ENCODE data around the gene RASA4.
A peak's percentile ranks its signal among the peaks of the same experiment; 100 is the strongest.
"Not testable (repeated sequence)": the region's sequence is repeated elsewhere in the genome, so short reads cannot be mapped to it uniquely, and the experiment has no call there.

Gene RASA4

DNA sequence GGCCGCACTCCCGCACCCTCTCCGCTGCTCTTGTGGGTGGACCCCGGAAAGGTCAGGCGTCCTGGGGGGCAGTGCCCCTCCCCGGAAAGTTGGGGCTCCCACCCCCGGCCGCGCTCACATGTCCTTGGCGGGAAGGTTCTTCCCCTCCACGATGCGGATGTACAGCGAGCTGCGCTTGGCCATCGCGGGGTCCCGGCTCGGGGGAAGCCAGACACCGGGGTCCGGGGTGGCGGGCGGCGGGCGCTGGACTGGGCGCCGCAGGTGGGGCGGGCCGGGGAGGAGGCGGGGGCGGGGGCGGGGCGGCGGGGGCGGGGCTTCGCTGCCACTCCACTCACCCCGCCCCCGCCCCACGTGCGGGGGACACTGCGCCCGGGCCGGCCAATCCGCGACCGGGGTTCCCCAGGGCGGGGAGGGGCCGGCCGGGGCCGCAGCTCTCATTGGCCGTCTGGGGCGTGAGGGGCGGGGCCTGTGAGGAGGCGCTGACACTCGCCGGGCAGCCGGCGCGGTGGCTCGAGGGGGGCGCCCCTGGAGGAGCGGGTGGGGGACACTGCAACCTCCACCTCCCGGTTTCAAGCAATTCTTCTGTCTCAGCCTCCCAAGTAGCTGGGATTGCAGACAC lies at the start of gene RASA4:
TSS of gene RASA4 (minus strand) at position 250 of the 619 bp plus-strand sequence. CDS start at position 183, 67 bp downstream.
- DNase-seq (ENCODE audit: low read depth in 2 of 2), result peak in 1 of 2 experiments; percentile 21

DNA sequence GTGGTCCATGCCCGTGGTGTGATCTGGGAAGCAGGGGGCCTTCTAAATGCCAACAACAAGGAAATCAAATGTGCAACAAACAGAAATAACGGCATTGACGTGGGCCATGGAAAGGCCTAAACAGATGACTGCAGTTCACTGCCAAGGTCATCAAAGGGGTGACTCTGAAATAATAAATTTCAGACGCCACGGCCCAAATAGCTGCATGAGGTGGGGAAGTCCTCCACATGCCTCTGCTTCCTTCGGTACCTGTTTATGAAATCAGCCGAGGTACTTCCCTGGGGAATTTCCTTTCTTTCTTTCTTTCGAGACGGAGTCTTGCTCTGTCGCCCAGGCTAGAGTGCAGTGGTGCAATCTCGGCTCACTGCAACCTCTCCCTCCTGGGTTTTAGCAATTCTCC lies 48.2 kb upstream of the RASA4 start:
- not testable (repeated sequence) for DNase-seq (ENCODE audit: low read depth in 2 of 2)

DNA sequence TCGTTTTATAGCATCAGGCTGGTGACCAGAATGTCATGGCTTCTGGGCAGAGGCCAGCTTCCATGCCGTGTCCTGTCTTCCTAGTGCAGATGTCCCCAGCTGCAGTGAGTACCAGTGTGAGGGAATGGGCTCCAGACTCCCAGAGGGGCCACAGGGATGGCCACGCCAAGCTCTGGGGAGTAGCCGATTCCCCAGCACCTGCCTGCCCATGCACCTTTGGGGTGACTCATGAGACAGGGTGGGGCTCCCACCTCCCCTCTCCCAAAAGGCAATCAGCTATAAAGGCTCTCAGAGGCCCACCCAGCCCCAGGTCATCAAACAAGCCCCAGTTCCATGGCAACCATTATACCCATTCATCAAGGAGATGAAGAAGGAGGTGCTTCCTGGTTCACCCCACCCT lies 33.4 kb upstream of the RASA4 start, which contains the start of gene SPDYE2B:
TSS of gene SPDYE2B (plus strand) at position 396 of the 400 bp plus-strand sequence. CDS start 2,030 bp downstream, outside the sequence.
- DNase-seq (ENCODE audit: low read depth in 2 of 2), result not testable (repeated sequence)

DNA sequence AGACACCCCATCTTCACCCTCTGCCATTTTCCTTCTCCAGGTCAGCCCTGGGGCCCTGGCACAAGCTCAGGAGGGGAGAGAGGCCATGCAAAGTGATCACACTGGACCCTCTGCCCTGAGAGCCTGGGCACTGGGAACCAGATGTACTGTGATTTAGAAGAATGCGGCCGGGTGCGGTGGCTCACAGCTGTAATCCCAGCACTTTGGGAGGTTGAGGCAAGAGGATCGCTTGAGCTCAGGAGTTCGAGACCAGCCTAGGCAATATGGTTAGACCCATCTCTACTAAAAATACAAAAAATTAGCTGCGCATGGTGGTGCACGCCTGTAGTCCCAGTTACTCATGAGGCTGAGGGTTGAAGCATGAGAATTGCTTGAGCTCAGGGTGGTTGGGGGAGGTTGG lies 31.3 kb upstream of the RASA4 start:
- not testable (repeated sequence) for DNase-seq (ENCODE audit: low read depth in 2 of 2)

DNA sequence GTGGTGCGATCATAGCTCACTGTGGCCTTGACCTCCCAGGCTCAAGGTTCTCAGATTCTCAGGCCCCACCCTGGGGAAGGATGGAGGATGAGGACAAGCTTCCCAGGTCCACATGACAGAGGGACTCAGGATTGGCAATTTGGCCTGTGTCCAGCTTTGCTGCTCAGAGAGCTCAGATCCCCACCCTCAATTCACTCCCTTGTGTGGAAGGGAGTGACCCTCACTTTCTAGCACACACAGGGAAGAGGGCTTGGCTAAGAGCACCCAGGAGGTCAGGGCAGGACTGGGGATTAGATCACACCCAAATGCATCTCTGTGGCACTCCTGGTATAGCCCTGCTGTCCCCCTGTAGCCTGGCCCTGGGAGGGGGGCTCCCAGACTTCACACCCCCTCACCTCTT lies 26.8 kb upstream of the RASA4 start:
- DNase-seq (ENCODE audit: low read depth in 2 of 2), result not testable (repeated sequence)

DNA sequence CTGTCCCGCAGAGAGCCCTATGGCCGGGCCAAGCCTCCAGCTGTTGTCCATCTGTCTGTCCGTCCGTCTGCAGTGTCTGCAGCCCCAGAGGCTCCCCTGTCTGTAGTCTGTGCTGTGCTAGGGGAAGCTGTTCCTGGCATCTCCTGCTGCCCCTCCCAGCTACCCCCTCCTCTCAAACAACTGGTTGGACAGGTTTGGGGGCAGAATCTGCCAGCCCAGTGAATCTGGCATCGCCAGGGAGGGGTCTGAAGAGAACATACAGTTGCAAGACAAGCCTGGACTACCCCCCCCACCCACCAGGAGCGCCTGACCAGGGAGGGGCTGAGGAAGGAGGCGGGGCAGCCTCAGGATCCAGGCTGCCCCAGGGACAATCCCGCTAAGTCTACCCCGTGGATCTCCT lies 26.1 kb upstream of the RASA4 start, which contains the start of gene UPK3BL1:
TSS of gene UPK3BL1 (minus strand) at position 101 of the 400 bp plus-strand sequence. CDS start at position 51, 50 bp downstream.
- DNase-seq (ENCODE audit: low read depth in 2 of 2), result not testable (repeated sequence)

DNA sequence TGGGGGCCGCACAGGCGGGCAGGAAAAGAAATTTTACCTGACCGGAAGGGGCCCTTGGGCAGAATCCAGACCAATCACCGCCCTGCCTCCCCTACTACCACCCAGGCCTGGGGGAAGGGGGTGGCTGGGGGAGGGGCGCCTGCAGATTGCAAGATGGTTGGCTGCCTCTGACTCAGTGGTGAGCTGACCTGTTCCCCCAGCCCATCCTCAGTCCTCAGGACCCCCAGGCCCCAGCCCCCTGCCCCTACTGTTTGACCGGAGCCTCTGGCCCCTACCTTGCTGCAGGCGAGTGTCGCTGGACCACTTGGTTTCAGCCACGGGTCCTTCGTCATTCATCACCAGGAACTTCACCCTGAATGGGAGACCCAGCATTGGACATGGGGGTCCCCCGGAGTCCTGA lies 22.3 kb upstream of the RASA4 start:
- not testable (repeated sequence) for DNase-seq (ENCODE audit: low read depth in 2 of 2)

DNA sequence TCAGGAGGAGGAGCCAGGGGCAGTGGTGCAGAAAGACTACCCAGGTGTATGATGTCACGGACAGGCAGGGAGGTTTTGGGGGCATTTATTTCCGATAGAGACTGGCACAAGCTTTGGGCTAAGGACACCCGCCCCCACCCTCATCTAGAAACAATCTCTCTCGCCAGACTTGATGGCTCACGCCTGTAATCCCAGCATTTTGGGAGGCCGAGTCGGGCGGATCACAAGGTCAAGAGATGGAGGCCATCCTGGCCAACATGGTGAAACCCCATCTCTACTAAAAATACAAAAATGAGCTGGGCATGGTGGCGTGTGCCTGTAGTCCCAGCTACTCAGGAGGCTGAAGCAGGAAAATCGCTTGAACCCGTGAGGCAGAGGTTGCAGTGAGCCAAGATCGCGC lies 20.4 kb upstream of the RASA4 start:
- DNase-seq (ENCODE audit: low read depth in 2 of 2), result not testable (repeated sequence)

DNA sequence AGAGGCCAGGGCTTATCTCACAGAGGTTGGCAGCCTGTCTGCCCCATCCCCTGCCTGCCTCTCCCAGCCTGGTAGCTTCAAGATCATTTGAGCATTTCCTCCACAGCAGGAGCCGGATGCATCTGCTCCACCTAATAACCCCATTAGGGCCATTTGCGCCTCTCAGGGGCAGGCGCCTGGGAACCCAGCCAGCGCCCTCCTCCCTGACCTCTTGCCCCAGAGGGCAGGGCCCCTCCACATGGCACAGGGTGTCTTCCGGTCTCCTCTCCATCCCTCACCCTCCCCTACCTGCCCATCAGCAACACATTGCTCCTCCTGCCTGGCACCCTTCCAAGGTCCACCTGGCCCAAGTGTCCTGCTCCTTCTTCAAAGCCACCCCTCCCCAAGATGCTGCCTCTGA lies 18.8 kb upstream of the RASA4 start:
- DNase-seq (ENCODE audit: low read depth in 2 of 2), result not testable (repeated sequence)

DNA sequence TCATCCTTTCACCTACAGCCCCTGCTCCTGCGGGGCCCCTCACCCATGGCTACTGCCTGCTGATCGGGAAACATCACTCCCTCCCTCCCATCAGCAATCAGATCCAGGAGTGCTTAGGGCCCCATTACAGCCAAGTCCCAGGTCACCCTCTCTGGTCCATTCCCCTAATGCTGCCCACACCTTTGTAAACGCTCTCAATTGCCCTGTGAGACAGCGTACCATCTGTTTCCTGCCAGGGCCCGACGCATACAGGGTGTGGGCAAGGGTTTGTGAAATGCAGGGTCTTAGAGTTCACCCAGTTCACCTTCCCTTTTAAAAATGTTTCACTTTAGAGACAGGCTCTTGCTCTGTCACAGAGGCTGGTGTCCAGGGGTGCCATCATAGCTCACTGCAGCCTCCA lies 17.7 kb upstream of the RASA4 start:
- DNase-seq (ENCODE audit: low read depth in 2 of 2), result not testable (repeated sequence)

DNA sequence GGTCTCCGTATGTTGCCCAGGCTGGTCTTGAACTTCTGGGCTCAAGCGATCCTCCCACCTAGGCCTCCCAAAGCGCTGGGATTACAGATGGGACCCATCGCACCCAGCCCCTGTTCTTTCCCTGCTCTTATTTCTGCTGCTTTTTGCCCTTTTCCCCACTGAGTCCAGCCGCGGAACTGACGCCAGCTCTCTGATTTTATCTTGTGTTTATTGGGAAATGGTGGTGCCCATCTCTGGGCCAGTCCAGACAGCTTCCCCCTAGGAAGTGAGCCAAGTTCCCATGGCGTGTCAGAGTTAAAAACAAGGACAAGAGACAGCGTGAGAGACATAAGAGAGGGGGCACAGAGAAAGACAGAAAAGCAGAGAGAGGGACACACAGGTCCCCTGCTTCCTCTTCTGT lies 14.1 kb upstream of the RASA4 start:
- DNase-seq (ENCODE audit: low read depth in 2 of 2), result not testable (repeated sequence)

DNA sequence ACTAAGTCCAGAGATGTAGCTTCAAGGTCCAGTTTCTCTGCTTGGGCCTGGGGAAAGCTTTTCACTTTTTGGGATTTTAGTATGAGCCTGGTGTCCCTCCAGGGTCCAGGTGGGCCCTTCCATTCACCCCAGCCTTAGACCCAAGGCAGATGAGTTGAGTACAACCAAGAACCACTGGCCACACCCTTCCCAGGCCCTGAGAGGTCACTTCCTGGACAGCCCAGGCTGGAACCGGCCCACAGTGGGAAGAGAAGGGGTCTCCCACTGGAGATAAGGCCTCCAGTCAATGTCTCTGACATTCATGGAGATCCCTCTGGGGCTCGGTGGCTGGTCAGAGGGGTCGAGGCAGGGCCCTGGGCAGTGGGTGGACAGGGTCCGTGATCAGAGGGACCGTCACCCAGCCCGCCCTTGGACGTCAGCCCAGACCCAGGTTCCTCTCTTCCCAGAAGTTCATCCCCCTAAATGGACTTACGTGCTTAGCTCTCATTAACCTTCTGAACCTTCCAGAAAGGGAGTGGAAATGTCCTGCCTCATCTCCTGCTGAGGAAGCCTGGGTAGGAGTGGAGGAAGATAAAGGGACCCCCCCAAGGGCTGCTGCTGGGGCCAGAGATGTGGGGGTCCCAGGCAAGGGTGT lies 10.8 kb upstream of the RASA4 start:
- DNase-seq (ENCODE audit: low read depth in 2 of 2), result not testable (repeated sequence)

DNA sequence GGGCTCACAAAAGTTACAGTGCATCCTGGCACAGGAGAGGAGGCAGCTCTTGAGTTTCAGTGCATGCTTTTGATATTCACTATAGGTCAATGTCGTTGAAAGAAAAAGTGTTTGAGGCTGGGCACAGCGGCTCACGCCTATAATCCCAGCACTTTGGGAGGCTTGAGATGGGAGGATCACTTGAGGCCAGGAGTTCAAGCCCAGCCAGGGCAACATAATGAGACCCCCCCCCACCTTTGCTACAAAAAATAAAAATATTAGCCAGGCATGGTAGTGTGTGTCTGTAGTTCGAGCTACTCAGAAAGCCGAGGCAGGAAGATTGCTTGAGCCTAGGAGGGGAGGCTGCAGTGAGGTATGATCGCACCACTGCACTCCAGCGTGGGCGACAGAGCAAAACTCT lies 1.6 kb upstream of the RASA4 start:
- not testable (repeated sequence) for DNase-seq (ENCODE audit: low read depth in 2 of 2)

DNA sequence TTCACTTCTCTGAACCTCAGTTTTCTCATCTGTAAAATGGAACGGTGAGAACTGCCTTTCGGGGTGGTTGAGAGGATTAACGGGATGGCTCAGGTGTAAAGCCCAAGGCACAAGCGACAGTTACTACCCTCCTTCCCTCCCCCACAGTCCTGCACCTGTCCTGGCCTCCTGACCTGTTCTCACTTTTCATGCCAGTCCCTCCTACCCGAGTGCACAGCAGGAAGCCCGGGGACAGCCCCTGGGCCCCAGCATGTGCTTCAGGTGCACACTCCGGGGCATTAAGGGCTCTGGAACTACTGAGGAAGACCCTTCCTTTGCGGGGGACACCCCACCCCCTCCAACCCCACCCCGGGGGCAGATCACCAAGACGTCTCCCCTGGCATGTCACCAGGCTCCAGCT lies 626 bp downstream of the RASA4 start:
- not testable (repeated sequence) for DNase-seq (ENCODE audit: low read depth in 2 of 2)

DNA sequence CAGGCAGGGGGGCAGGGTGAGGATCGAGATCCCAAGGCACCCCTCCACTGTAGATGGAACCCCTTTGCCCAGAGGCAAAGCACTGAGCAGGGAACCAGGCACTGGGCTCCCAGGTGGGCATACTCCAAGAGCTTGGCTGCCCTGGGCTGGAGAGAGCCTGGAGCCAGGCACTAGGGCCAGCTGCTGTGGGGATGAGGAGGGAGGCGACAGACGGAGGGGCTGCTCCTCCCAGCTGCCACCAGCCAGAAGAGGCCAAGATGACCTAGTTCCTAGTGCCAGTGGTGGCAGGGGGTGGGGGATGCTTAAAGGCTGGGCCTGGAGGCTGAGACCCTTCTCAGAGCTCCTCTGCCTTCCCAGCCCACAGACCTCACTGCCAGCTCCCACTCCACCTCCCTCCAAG lies 1.7 kb downstream of the RASA4 start:
- not testable (repeated sequence) for DNase-seq (ENCODE audit: low read depth in 2 of 2)

DNA sequence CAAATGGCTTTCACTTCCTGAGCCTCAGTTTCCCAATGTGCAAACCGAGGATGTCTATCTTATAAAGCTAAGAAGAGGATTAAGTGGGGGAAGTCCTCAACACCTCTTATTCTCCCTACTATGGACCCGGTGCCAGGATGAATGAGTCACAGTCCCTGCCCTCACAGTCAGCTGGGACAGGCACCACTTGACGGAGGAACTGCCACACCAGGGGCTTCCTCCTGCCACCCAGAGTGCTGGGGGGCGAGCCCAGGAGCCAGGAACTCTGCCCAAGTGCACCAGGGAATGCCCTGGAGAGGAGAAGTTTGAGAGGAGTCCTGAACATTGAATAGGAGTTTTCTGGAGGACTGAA lies 2.2 kb downstream of the RASA4 start:
- DNase-seq (ENCODE audit: low read depth in 2 of 2), result not testable (repeated sequence)

DNA sequence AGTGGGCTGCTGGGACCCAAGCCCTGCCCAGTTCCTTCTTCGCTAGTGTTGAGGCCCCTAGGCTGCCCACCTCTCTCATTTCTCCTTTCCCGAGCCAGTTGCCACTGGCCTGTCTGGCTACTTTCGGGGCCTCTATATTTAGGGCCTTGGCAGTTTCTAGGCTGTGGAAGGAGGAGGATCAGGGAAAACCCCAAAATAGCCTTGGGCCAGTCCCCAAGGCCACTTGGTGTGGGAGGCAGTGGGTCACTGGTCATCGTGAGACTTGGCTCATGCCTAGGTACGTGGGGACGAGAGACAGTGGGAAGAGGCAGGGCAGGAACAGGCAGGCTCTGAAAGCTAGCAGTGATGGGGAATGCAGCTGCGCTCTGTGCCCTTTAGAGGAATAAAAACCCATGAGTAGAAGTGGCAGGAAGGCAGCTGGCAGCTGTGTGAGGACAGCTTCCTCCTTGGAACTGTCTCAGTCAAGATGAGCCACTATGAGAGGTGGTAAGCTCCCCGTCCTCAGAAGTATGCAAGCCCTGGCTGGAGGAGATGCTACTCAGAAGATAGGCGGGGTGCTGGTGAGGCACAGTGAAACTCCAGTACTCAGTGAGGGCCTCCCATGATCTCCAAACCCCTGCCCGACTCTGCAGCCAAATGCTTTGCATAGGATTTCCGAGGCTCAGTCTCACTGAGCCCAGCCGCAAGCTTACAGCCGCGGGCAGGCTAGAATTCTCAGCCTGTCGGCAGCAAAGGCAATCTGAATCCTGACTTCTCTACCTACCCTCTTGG lies 2.8 kb downstream of the RASA4 start:
- not testable (repeated sequence) for DNase-seq (ENCODE audit: low read depth in 2 of 2)

DNA sequence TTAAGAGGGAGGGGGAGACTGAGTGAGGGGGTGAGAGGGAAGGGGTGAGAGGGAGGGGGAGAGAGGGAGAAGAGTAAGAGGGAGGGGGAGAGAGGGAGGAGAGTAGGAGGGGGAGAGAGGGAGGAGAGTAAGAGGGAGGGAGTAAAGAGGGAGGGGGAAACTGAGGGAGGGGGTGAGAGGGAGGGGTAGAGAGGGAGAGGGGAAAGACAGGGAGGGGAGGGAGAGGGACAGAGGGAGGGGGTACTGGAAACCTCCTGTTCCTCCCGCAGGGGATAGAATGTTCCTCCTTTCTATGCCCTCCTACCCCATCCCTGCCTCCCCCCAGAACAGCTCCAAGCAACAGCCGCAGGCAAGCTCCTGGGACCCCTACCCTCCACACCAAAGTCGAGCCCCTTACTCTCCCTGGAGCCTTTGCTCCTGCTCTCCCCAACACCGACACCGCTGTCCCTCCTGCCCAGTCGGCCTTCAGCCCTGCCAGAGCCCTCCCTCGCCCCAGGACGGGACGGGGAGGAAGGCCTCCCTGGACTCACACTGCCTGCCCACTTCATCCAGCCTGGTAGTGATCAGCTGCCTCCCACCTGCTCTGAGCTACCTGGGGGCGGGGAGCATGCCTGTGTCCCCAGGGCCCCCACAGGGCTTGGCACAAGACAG lies 4.8 kb downstream of the RASA4 start:
- DNase-seq (ENCODE audit: low read depth in 2 of 2), result not testable (repeated sequence)

DNA sequence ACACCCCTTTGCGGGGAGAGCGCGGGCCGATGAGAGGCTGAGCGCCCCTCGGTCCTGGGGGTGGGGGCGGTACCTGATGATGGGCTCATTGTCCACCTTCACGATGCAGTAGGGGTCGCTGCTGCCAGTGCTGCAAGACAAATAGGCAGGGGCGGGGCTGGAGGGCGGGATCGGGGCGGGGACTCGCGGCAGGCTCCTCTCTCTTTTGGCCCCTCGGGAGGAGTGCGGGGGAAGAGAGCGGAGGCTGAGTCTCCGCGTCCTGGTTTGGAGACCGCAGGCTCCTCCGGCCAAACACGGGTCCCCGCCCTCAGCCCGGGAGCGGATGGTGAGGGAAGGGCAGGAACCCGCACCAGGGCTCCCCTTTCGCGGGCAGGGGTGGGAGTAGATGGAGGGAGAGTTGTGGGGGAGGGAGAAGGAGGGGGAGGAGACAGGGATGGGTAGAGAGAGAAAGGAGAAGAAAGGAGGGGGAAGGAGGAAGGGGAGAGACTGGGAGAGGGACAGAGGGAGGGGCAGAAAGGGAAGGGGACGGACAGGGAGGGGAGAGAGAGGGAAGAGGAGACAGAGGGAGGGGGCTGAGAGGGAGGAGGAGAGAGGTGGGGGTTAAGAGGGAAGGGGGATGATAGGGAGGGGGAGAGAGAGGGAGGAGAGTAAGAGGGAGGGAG lies 5.4 kb downstream of the RASA4 start:
- DNase-seq (ENCODE audit: low read depth in 2 of 2), result not testable (repeated sequence)

DNA sequence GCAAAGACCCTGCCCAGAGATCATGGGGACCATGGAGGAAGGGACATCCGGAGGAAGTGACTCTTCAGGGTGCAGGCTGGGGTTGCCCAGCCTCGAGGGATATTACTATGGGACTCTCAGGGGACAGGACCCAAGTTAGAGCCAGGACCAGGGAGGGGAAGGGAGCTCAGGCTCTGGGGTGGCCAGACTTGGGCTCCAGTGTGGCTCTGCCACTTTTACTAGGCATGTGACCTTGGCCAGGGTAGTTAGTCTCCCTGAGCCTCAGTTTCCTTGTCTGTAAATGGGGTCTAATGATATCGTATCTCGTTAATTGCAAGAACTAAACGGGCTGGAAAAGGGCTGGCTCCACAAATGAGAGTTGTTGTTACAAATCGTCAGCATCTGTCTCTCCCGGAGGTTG lies 6.1 kb downstream of the RASA4 start:
- not testable (repeated sequence) for DNase-seq (ENCODE audit: low read depth in 2 of 2)

DNA sequence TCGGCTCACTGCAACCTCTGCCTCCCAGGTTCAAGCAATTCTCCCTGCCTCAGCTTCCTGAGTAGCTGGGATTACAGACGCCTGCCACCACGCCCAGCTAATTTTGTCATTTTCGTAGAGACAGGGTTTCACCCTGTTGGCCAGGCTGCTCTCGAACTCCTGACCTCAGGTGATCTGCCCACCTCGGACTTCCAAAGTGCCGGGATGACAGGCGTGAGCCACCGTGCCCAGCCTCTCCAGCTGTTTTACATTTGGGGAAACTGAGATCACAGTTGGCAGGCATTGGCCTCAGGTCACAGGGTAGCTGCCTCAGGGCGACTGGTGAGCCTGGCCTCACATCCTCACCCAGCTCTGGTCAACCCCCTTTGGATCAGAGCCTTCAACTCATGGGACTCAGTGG lies 6.8 kb downstream of the RASA4 start:
- DNase-seq (ENCODE audit: low read depth in 2 of 2), result not testable (repeated sequence)

Measured in stimulated activated CD4-positive, alpha-beta T cell treated with anti-CD3 and anti-CD28 coated beads, Interleukin-12 subunit alpha, Interleukin-12 subunit beta, amount 100 ng/mL, for 24 hours (primary cell).